ENCODE results near the gene BMP6. TPM values are rescaled to one million over a fixed set of nuclear protein-coding genes. Genes with fewer than 3 reads are reported as not detected.

BMP6 gene
- total and polyA plus RNA-seq, 11 donors = 1.1 to 5.1 (median 2.7) TPM

- no peak overlapping the region for H3K27ac ChIP-seq
- H3K4me1 ChIP-seq = peaks cover 0 to 5% (median 0%) of the 10 kb centered on the region in 12 donors
- ATAC-seq = no peak
- no peaks in the 10 kb centered on the region for H3K9me3 ChIP-seq
- TF ChIP-seq CTCF (IDR thresholded peaks at IDR 0.05) = no peak
- no peak for TF ChIP-seq POLR2A (IDR thresholded peaks at IDR 0.05)
- intact Hi-C loops (cut with DNase I) = no loop called here
- H3K4me3 ChIP-seq = no peak overlapping the region
- no peaks in the 10 kb centered on the region for H3K27me3 ChIP-seq
- WGBS, 4 donors = 68 to 76% (median 72%) methylated on average over 3 of the region's 3 CpGs
- DNase-seq = no peak
- H3K36me3 ChIP-seq = no peaks in the 10 kb centered on the region
Measured at GRCh38 chr6:7703148-7703680, 22.7 kb upstream of the BMP6 start.

GRCh38 chr6:7705483-7705882 is 20.4 kb upstream of the BMP6 start:
- intact Hi-C loops (cut with DNase I) = no loop called here
- Histone ChIP-seq H3K27me3 (no peaks in the 10 kb centered on the region), H3K36me3 (no peaks in the 10 kb centered on the region), H3K9me3 (peaks cover 0 to 3% (median 0%) of the 10 kb centered on the region in 12 donors), H3K4me1 (no peaks in the 10 kb centered on the region), H3K27ac (no peak overlapping the region), H3K4me3 (no peak overlapping the region)
- 83 to 93% (median 89%) methylated on average over 4 of the region's 4 CpGs for WGBS, 4 donors
- DNase-seq (no peak), ATAC-seq (no peak)
- no peak for TF ChIP-seq POLR2A (IDR thresholded peaks at IDR 0.05)
- TF ChIP-seq CTCF (IDR thresholded peaks at IDR 0.05) = no peak

GRCh38 chr6:7706269-7706668 is 19.6 kb upstream of the BMP6 start:
- H3K4me1 ChIP-seq = no peaks in the 10 kb centered on the region
- TF ChIP-seq POLR2A (IDR thresholded peaks at IDR 0.05) (no peak), CTCF (IDR thresholded peaks at IDR 0.05) (no peak)
- peaks cover 0 to 10% (median 0%) of the 10 kb centered on the region in 12 donors for H3K9me3 ChIP-seq
- ATAC-seq (peak in 2 of 4 donors; percentile 32 to 48), DNase-seq (no peak)
- H3K27me3 ChIP-seq = no peaks in the 10 kb centered on the region
- H3K27ac ChIP-seq = no peak overlapping the region
- intact Hi-C loops (cut with DNase I) = no loop called here
- no peak overlapping the region for H3K4me3 ChIP-seq
- 46 to 65% (median 52%) methylated on average over 4 of the region's 4 CpGs for WGBS, 4 donors
- no peaks in the 10 kb centered on the region for H3K36me3 ChIP-seq

- DNase-seq (no peak), ATAC-seq (no peak)
- WGBS, 4 donors = 85 to 95% (median 87%) methylated on average over 4 of the region's 4 CpGs
- Histone ChIP-seq H3K4me3 (no peak overlapping the region), H3K36me3 (no peaks in the 10 kb centered on the region), H3K27me3 (no peaks in the 10 kb centered on the region), H3K27ac (no peak overlapping the region), H3K4me1 (no peaks in the 10 kb centered on the region), H3K9me3 (peaks cover 0 to 10% (median 0%) of the 10 kb centered on the region in 12 donors)
- intact Hi-C loops (cut with DNase I) = no loop called here
- TF ChIP-seq POLR2A (IDR thresholded peaks at IDR 0.05) (no peak), CTCF (IDR thresholded peaks at IDR 0.05) (no peak)
Measured at GRCh38 chr6:7707787-7708186, 18.1 kb upstream of the BMP6 start.

Measured in heart left ventricle (tissue), 16 donors.